NCI-H146 (cell line): Measurements from ENCODE around the gene DCAF8.
A peak's percentile ranks its signal among the peaks of the same experiment; 100 is the strongest.

Experiments used
- DNase-seq: peaks from one replicate; lab custom pipeline; 2025; lab: John Stamatoyannopoulos, UW

DCAF8 gene

GRCh38 chr1:160226623-160227022 is 35.7 kb downstream of the DCAF8 start:
- DNase-seq: no peak

GRCh38 chr1:160225345-160225744 is 37.0 kb downstream of the DCAF8 start:
- DNase-seq: no peak

- DNase-seq: no peak
These were observed 37.7 kb downstream of the DCAF8 start for GRCh38 chr1:160224606-160225005.

GRCh38 chr1:160222546-160222945 is 39.8 kb downstream of the DCAF8 start:
- no peak for DNase-seq

GRCh38 chr1:160221089-160221488 is 41.3 kb downstream of the DCAF8 start:
- DNase-seq: no peak

- no peak for DNase-seq
These were observed 42.0 kb downstream of the DCAF8 start for GRCh38 chr1:160220301-160220700.

- peak; percentile 38 for DNase-seq
These were observed 43.1 kb downstream of the DCAF8 start for GRCh38 chr1:160219062-160219929.

GRCh38 chr1:160217481-160218051 is 44.8 kb downstream of the DCAF8 start:
- no peak for DNase-seq

GRCh38 chr1:160216301-160216700 is 46.0 kb downstream of the DCAF8 start:
- no peak for DNase-seq

- DNase-seq: no peak
These were observed 47.7 kb downstream of the DCAF8 start for GRCh38 chr1:160214481-160215140.

GRCh38 chr1:160211046-160211790 is 51.1 kb downstream of the DCAF8 start:
- DNase-seq: no peak

- DNase-seq: no peak
These were observed 51.8 kb downstream of the DCAF8 start for GRCh38 chr1:160210561-160210960.

GRCh38 chr1:160209321-160210046 is 52.9 kb downstream of the DCAF8 start:
- no peak for DNase-seq

GRCh38 chr1:160208557-160209320 is 53.6 kb downstream of the DCAF8 start:
- no peak for DNase-seq

- no peak for DNase-seq
These were observed 54.4 kb downstream of the DCAF8 start for GRCh38 chr1:160207771-160208556.

GRCh38 chr1:160207118-160207650 is 55.2 kb downstream of the DCAF8 start:
- DNase-seq: no peak

- no peak for DNase-seq
These were observed 55.8 kb downstream of the DCAF8 start for GRCh38 chr1:160206421-160207117.

- DNase-seq: no peak
These were observed 56.3 kb downstream of the DCAF8 start for GRCh38 chr1:160206036-160206389.
